GM18868 (cell line): ENCODE results near the gene BANP.
"Not testable (repeated sequence)": the region's sequence is repeated elsewhere in the genome, so short reads cannot be mapped to it uniquely, and the experiment has no call there.

Source experiments
- ATAC-seq: cut with Tn5 transposase; IDR thresholded peaks from one replicate; pipeline ENCODE4 v1.9.1; 2021; ENCODE audit warnings: mild to moderate bottlenecking, moderate library complexity; ENCODE audit not compliant: unreplicated experiment

The BANP gene

DNA sequence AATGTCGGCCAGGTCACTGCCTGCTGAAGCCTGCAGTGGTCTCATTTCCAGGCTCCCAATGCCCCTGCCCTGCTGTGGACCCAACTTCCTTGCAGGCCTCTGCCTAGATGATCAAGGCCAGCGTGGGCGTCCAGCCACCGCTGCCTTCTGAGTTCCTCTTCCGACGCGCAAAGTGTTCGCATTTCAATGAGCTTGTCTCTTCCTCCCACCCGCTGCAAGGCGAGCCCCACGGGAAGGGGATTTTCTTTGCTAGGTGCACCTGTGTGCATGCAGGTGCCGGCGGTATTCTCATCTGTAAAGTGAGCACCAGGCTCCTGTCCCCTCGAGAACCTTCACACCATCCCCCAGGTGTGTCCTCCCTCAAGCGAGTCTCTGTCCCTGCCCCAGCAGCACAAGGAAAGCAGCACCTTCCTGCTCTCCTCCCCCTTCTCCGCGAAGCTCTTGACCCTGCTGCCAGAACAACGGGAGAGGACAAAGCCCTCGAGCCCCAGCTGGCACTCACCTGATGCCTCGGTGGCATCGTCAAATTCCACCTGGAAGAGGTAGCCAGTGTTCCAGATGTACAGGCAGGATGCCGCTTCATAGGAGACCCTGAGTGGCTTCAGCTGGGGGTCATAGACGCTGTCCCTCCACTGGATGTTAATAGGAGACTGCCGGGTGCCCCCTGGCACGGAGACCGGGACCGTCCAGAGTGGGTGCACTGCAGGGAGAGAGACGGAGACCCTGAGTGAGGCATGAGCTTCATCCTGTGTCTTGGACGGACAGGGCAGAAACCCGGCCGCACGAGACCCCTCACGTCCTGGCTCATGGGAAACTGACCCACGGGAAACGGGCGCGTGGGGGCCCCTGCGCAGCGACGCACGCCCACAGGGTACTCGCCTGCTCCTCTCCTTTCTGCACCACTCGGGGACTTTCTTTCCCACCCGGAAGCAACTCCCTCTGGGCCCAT is 24.7 kb upstream of the BANP start:
- ATAC-seq = no peak

DNA sequence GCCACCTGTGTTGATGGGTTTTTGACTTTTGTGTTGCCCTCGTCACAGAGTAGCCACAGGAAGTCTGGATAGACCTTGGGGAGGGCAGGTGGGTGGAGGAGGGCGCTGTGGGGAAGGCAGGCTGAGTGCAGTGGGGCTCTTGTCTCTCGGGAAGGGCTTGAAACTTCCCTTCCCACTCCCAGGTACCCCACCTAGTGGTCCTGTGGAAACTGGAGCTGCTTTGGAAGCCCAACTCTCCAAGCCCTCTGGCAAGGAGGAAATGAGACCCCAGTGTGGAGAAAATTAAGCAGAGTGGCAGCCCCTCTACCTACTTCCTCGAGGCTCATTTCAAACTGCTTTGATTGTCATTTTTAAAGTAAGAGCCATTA is 24.1 kb upstream of the BANP start:
- no peak for ATAC-seq

DNA sequence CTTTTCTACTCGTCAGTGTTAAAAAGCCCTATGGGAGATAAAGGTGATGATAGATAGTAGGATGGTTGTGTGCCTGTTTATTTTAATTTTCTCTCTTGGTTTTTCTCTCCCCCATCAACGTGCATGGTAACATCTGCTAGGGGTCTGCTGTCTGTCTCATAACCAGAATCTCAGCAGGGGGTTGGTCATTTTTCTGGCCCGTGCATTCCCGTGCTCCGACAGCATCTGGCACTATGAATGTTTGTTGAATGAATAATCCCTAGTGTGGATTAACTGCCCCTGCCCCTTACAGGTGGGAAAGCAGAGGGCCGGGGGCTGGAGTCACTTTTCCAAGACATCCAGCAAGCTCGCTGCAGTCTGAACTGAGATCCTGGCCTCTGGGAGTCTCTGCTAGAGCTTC is 21.2 kb upstream of the BANP start:
- ATAC-seq = no peak

DNA sequence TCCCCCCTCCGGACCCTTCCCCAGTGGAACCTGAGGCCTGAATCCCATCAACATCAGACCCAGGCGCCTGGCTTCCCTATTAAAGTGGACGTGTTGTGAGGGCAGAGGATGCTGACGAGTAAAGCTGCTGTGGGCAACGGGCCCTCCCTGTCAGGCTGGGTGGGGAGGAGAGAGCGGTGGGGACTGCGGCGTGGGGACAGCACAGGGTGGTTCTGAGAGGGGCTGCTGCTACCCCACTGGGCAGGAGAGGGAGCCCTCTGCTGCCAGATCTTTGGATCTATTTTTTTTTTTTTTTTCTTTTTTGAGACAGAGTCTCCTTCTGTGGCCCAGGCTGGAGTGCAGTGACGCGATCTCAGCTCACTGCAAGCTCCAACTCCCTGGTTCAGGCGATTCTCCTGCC is 20.8 kb upstream of the BANP start:
- ATAC-seq = no peak

DNA sequence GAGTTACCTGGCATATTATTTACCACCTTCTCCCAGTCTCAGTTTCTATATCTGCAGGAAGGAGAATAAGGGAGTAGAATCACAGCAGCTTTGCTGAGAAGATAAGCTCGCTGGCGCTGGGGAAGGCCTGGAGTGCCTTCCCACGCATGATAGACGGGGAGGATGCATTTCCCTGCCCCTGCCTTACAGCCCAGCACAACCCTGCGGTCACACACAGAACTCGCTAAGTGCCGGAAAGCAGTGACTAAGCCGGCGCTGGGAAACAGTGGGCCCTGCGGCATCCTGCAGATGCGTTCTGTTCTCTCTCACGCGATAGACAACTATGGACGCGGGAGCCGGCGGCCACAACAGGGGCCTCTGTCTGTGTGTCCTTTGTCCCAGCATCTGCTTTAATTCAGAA is 19.7 kb upstream of the BANP start:
- no peak for ATAC-seq

DNA sequence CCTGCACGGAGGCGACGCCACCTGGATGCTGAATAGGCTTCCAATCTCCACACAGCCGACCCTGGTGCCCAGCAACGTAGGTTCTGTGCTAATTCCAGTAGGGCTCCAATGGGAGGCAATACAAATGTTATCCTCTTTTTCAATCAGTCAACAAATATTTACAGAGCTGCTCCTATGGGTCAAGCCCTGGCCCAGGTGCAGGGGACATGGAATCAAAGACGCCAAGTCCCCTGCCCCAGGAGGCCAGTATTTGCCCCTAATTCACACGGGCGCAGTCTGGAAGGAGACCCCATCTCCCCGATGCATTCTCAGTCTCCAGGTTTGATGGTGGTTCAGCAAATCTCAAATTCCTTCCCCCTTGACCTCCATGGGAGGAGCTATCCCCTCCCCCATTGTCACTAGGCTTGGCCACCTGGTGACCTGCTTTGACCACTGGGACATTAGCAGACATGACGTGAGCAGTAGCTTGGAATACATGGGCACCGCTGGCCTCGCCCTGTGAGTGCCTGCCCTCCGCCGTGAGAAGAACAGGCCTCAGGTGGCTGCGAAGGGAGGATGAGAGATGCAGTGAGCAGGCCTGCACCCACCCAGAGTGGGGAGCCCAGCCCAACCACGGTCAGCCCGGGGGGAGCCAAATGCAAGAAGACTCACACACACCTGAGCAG is 18.6 kb upstream of the BANP start:
- not testable (repeated sequence) for ATAC-seq

GRCh38 chr16:87933140-87933495 is 18.1 kb upstream of the BANP start:
- no peak for ATAC-seq

DNA sequence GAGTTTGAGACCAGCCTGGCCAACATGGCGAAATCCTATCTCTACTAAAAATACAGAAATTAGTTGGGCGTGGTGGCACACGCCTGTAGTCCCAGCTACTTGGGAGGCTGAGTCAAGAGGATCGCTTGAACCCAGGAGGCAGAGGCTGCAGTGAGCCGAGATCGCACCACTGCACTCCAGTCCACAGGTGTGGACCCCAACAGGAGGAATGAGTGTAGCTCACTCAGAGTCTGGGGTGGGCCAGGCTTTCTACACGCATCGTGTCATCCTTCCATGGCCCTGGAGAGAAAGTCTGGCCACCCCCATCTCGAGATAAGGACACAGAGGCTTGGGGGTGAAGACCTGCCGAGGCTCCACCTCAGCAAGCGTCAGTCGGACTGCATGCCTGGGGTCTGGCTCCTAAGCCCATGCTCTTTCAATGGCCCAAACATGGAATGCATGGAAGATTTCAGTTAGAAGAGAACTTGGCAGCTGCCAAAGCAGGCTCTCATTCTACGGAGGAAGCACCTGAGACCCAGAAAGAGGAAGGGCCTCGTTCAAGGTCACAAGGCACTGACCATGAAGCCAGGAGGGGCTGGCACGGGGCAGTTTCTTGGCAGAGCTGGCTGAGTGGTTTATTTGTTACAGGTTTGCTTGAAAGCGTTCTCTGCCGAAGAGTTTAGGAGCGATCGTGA is 16.3 kb upstream of the BANP start:
- ATAC-seq = not testable (repeated sequence)

DNA sequence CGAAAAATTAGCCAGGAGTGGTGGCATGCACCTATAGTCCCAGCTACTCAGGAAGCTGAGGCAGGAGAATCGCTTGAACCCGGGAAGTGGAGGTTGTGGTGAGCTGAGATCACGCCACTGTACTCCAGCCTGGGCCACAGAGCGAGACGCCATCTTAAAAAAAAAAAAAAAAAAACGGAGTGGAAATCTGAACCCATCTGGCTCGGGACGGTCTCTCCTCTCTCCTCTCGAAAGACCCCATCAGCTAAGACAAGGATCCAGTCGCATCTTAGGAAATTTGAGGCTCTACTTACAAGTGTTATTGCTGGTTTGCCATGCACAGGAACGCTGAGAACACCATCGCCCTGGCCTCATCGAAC is 15.2 kb upstream of the BANP start:
- not testable (repeated sequence) for ATAC-seq

GRCh38 chr16:87936375-87937230 is 14.6 kb upstream of the BANP start, which contains the start of gene CA5A:
Gene CA5A (minus strand): TSS chr16:87936529. CDS start chr16:87936450, 79 bp downstream.
- ATAC-seq = no peak

DNA sequence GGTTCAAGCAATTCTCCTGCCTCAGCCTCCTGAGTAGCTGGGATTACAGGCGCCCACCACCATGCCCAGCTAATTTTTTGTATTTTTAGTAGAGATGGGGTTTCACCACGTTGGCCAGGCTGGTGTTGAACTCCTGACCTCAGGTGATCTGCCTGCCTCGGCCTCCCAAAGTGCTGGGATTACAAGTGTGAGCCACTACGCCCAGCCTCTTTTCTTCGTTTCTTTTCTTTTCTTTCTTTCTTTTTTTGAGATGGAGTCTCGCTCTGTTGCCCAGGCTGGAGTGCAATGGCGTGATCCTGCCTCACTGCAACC is 14.0 kb upstream of the BANP start:
- ATAC-seq = not testable (repeated sequence)

DNA sequence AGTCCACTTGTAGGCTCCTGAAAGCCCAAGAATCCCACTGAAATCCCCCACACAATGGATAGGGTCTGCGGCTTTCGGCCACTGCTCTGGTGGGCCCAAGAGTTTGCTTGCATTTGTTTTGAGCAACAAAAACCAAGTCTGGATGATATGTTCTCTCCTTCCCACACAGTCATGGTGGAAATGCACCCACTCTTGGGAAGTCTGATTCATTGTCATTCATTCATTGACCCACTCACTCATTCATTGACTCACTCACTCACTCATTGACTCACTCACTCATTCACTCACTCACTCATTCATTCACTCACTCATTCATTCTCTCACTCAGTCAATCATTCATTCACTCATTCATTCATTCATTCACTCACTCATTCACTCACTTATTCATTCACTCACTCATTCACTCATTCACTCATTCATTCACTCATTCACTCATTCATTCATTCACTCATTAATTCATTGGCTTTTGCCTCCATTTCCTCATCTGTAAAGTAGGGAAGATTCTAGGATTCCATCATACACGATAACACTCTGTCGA is 12.8 kb upstream of the BANP start:
- no peak for ATAC-seq

DNA sequence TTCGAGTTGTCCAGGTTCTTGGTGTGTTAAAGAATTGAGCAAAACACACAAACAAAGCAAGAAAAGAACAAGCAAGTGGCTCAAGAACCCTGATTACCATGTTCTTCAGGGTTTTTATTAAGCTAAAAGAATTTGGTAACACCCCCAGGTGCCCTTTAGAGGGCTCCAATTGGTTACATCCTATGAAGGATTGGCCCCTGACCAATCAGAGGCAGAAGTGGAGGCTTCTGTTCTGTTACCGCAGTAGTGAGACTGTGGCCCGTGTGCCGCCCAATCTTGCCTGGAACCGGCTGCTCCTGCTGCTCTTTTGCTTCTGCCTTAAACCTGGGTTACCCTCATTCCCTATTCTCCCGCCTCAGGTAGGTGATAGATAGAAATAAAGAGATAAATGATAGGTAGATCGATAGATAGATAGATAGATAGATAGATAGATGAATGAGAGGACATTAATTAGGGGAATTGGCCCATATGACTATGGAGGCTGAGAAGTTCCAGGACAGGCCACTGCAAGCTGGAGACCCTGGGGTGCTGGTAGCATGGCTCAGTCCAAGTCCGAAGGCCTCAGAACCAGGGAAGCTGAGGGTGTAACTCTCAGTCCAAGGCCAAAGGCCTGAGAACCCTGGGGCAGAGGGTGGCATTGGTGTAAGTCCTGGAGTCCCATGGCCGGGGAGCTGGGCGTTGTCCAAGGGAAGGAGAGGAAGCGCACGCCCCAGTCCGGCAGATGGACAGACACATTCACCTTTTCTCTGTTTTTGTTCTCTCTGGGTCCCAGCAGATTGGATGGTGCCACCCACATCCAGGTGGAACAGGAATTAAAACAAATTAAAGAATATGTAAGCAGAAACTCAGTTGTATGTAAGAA is 11.4 kb upstream of the BANP start:
- ATAC-seq = no peak

DNA sequence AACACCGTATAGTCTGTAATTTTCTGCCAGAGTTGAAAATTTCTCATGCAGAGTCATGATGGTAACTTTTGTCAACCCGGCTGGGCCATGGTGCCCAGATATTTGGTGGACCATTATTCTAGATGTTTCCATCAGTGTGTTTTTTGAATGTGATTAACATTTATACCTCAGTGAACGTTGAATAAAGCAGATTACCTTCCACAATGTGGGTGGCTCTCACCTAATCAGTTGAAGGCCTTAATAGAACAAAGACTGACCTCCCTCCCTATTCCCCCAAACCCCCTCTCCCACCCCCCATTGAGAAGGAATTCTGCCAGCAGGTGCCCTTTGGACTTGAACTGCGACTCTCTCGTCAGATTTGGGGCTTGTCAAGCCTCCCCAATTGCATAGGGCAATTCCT is 8.6 kb upstream of the BANP start:
- no peak for ATAC-seq

DNA sequence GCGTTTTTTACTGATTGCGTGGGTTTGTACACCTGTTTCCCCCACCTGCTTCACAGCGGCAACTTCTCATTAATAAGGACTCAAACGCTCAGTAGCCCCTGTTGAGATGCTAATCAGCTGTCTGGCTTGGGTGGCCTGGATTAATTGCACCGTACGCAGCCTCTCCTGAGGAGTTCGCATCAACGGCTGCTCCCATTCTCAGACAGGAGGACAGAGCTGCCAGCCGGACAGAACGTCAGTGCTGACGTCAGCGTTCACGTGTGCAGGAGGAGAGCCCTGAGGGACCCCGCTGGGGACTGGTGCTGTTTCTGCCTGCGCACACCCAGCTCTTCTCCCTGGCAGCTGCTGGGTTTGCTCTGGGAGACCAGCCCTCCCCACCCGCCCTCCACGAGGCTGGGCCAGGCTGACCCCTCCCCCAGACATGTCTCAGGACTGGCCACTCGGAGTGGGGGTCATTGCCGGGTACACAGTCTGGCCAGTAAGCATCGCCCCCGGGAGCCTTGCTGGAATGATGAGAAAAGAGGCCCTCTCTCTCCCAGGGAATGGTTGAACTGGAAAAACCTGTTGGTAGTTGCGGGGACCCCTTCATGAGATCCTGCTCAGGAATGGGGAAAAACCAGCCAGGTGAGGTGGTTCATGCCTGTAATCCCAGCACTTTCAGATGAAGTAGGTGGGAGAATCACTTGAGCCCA is 5.7 kb upstream of the BANP start:
- ATAC-seq = no peak

GRCh38 chr16:87946596-87947347 is 4.5 kb upstream of the BANP start:
- no peak for ATAC-seq

- ATAC-seq = no peak
Observed at GRCh38 chr16:87947356-87948118, 3.7 kb upstream of the BANP start.

DNA sequence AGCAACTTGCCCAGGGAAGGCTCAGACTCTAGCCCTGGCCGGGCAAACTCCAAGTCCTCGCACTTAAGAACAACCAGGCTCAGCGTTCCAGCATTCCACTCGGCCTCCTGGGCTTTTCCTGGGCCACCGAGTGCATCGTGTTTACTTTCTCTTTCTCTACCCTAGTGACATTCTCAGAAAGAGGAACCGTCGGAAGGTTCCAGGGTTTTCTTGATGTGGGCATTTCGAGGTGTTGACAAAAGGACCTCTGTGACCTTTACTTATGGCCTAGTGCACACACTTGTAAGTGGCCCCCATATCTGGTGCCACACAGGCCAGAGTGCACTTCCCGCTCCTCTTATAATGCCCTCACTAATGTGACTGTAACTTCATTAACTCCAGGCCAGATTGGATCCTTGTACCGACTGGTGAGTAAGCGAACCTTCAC is 3.1 kb upstream of the BANP start:
- ATAC-seq = no peak
